ENCODE results near the gene KCTD16. TPM values are rescaled to one million over a fixed set of nuclear protein-coding genes. Genes with fewer than 3 reads are reported as not detected.

KCTD16 gene
- polyA plus RNA-seq, 1 donor (not counting 4 experiments of a cell fraction or from before 2014, with no cell fraction given) = 0.04 TPM

DNA sequence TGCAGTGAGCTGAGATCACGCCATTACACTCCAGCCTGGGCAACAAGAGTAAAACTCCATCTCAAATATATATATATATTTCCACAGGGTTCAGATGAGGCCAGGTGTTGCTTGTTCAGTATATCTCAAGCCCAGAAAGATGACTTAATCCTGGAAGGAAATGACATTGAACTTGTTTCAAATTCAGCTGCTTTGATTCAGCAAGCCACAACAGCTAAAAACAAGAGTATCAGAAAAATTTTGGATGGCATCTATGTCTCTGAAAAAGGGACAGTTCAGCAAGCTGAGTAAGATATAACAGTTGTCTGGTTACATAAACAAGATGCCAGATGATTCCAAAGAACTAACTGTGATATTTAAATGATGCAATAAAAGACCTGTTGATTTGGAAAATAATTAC lies 352.0 kb downstream of the KCTD16 start:
- H3K4me3 ChIP-seq (ENCODE audit: control insufficient read depth in 2 of 3, extremely low read depth in 1 of 3, insufficient read depth in 2 of 3, low read depth in 1 of 3, low read length in 3 of 3) = no peak overlapping the region
- H3K27ac ChIP-seq (ENCODE audit: control insufficient read depth, insufficient read depth, low read length) = no peak overlapping the region
- H4K20me1 ChIP-seq (ENCODE audit: control insufficient read depth, extremely low read depth, insufficient read depth, low read length) = no peaks in the 10 kb centered on the region
- TF ChIP-seq EZH2 (IDR thresholded peaks at IDR 0.05; ENCODE audit: low read length) = no peak
- TF ChIP-seq, protein P1, sequence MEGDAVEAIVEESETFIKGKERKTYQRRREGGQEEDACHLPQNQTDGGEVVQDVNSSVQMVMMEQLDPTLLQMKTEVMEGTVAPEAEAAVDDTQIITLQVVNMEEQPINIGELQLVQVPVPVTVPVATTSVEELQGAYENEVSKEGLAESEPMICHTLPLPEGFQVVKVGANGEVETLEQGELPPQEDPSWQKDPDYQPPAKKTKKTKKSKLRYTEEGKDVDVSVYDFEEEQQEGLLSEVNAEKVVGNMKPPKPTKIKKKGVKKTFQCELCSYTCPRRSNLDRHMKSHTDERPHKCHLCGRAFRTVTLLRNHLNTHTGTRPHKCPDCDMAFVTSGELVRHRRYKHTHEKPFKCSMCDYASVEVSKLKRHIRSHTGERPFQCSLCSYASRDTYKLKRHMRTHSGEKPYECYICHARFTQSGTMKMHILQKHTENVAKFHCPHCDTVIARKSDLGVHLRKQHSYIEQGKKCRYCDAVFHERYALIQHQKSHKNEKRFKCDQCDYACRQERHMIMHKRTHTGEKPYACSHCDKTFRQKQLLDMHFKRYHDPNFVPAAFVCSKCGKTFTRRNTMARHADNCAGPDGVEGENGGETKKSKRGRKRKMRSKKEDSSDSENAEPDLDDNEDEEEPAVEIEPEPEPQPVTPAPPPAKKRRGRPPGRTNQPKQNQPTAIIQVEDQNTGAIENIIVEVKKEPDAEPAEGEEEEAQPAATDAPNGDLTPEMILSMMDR (optimal IDR thresholded peaks at IDR 0.05 in 1 of 3, IDR thresholded peaks at IDR 0.05 in 1 of 3, conservative IDR thresholded peaks at IDR 0.05 in 1 of 3; ENCODE audit: extremely low read depth in 1 of 3, insufficient read depth in 2 of 3, low read length in 3 of 3) = no peak
- DNase-seq (ENCODE audit: low read depth, low spot score) (no peak), FAIRE-seq (no peak)
- H3K4me2 ChIP-seq (ENCODE audit: control insufficient read depth, extremely low read depth, insufficient read depth, low read depth, low read length) = no peak overlapping the region
- H3K9me3 ChIP-seq (ENCODE audit: control insufficient read depth, low read depth, low read length) = no peaks in the 10 kb centered on the region
- no peaks in the 10 kb centered on the region for H3K79me2 ChIP-seq (ENCODE audit: control insufficient read depth, insufficient read depth, low read length)
- no peaks in the 10 kb centered on the region for H3K27me3 ChIP-seq (ENCODE audit: control insufficient read depth, extremely low read depth, insufficient read depth, low read length)
- no peaks in the 10 kb centered on the region for H3K36me3 ChIP-seq (ENCODE audit: control insufficient read depth in 2 of 2, extremely low read depth in 1 of 2, insufficient read depth in 2 of 2, low read length in 2 of 2)
- H2AFZ ChIP-seq (ENCODE audit: control insufficient read depth, low read length) = no peak overlapping the region
- no peak overlapping the region for H3K9ac ChIP-seq (ENCODE audit: control insufficient read depth, extremely low read depth, insufficient read depth, low read length)
- no peaks in the 10 kb centered on the region for H3K9me1 ChIP-seq (ENCODE audit: control insufficient read depth, extremely low read depth, insufficient read depth, low read length)
- dilution Hi-C loops (cut with MboI; ENCODE audit: extremely low pct_ligation_motif_present, low sequenced_read_pairs) = no loop called here
- H3K4me1 ChIP-seq (ENCODE audit: control insufficient read depth, extremely low read depth, insufficient read depth, low read length) = no peaks in the 10 kb centered on the region

DNA sequence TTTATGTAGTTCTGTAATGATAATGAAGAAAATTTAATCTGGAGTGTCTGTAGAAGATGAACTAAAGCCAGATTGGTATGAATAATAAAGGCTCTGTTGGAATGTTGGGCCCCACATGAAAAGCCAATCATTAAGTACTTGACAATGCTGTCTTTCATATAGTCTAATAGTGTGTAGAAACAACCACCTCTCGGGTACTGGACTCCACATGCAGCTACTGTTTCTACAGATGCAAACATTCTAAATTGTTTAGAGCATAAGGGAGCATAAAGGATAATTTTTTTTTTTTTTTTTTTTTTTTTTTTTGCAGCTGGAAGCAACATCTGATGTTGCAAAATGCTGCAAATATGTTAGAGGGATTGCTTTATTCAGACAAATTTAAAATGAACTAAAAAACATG lies 354.3 kb downstream of the KCTD16 start:
- no peak for TF ChIP-seq EZH2 (IDR thresholded peaks at IDR 0.05; ENCODE audit: low read length)
- TF ChIP-seq, protein P1 (optimal IDR thresholded peaks at IDR 0.05 in 1 of 3, IDR thresholded peaks at IDR 0.05 in 1 of 3, conservative IDR thresholded peaks at IDR 0.05 in 1 of 3; ENCODE audit: extremely low read depth in 1 of 3, insufficient read depth in 2 of 3, low read length in 3 of 3) = no peak
- H3K27ac ChIP-seq (ENCODE audit: control insufficient read depth, insufficient read depth, low read length) = no peak overlapping the region
- H3K79me2 ChIP-seq (ENCODE audit: control insufficient read depth, insufficient read depth, low read length) = no peaks in the 10 kb centered on the region
- no peaks in the 10 kb centered on the region for H3K36me3 ChIP-seq (ENCODE audit: control insufficient read depth in 2 of 2, extremely low read depth in 1 of 2, insufficient read depth in 2 of 2, low read length in 2 of 2)
- H3K4me1 ChIP-seq (ENCODE audit: control insufficient read depth, extremely low read depth, insufficient read depth, low read length) = no peaks in the 10 kb centered on the region
- no peak overlapping the region for H3K9ac ChIP-seq (ENCODE audit: control insufficient read depth, extremely low read depth, insufficient read depth, low read length)
- H3K9me1 ChIP-seq (ENCODE audit: control insufficient read depth, extremely low read depth, insufficient read depth, low read length) = no peaks in the 10 kb centered on the region
- dilution Hi-C loops (cut with MboI; ENCODE audit: extremely low pct_ligation_motif_present, low sequenced_read_pairs) = no loop called here
- H2AFZ ChIP-seq (ENCODE audit: control insufficient read depth, low read length) = no peak overlapping the region
- no peak for DNase-seq (ENCODE audit: low read depth, low spot score)
- H3K4me3 ChIP-seq (ENCODE audit: control insufficient read depth in 2 of 3, extremely low read depth in 1 of 3, insufficient read depth in 2 of 3, low read depth in 1 of 3, low read length in 3 of 3) = no peak overlapping the region
- H3K4me2 ChIP-seq (ENCODE audit: control insufficient read depth, extremely low read depth, insufficient read depth, low read depth, low read length) = no peak overlapping the region
- no peak for FAIRE-seq
- no peaks in the 10 kb centered on the region for H3K27me3 ChIP-seq (ENCODE audit: control insufficient read depth, extremely low read depth, insufficient read depth, low read length)
- no peaks in the 10 kb centered on the region for H3K9me3 ChIP-seq (ENCODE audit: control insufficient read depth, low read depth, low read length)
- H4K20me1 ChIP-seq (ENCODE audit: control insufficient read depth, extremely low read depth, insufficient read depth, low read length) = no peaks in the 10 kb centered on the region
